Fibroblast of peridontal ligament (primary cell): ENCODE results near the gene IQSEC2.
A peak's percentile ranks its signal among the peaks of the same experiment; 100 is the strongest.

Source experiments
- DNase-seq: peaks from one replicate; pipeline ENCODE4 v3.0.0-alpha.2; 2010; ENCODE audit errors: extremely low read depth

IQSEC2 gene

DNA sequence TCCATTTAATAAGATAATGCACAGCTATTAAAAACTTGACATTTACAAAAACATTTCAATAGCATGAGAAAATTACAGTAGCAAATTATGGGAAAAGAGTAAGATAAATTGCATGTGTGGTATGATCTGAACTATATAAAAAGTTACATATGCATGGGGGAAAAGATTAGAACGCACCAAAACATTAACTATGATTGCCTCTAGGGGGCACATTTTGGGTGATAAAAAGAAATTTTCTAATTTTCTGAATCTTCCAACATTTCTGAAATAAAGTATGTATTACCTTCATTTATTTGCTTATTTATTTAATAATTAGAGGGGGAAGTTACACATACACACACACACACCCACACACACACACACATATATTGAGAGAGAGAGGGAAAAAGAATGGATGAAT lies 36.8 kb downstream of the IQSEC2 start:
- DNase-seq = no peak

DNA sequence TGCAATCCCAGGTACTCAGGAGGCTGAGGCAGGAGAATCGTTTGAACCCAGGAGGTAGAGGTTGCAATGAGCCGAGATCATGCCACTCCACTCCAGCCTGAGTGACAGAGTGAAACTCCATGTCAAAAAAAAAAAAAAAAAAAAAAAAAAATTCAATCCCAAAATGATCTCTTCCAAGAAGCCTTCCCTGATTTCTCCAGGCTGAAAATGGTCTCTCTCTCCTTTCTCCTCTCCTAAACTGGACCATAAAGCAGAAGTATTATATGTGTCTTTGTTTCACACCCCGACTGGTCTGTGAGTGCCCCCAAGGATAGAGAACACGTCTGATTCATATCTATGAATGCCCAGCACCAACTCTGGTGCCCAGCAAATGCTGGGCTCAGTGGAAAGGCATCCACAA lies 39.1 kb downstream of the IQSEC2 start:
- DNase-seq = no peak

DNA sequence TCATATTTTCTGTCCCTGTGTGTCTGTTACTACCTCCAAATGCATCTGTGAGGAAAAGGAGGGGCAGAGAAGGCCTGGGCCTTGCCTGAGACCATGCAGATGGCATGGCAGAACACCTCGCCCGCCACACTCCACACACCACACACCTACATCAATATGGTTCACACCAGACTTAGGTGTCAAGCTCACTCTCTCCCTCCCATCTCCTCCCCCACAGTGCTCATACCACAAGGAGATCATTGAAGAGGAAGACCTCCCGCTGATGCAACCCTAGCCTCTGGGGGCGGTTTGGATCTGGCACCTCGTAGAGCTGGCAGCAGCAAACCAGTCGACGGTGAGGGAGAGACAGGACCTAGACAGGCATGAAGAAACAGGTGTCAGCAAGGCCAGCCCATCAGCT lies 39.8 kb downstream of the IQSEC2 start:
- DNase-seq = no peak

DNA sequence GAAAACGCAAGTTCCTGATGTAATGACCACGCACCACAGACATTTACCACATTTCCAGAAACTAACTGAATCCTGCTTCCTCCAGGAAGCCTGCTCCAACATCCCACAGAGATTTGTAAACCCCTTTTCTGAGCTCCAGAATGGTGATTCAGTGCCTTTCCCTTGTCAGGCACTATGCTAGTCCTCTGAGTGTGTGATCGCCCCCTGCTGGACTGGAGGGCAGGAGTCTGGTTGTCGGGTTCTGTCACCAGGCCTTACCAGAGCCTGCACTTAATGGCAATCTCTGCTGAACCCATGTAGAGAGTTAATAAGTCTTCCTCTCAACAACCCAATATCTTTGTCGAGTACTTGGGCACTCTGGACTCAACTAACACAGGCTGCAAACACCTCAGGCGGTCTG lies 41.9 kb downstream of the IQSEC2 start:
- DNase-seq = no peak

- no peak for DNase-seq
These were observed 44.3 kb downstream of the IQSEC2 start for GRCh38 chrX:53237056-53237455.

DNA sequence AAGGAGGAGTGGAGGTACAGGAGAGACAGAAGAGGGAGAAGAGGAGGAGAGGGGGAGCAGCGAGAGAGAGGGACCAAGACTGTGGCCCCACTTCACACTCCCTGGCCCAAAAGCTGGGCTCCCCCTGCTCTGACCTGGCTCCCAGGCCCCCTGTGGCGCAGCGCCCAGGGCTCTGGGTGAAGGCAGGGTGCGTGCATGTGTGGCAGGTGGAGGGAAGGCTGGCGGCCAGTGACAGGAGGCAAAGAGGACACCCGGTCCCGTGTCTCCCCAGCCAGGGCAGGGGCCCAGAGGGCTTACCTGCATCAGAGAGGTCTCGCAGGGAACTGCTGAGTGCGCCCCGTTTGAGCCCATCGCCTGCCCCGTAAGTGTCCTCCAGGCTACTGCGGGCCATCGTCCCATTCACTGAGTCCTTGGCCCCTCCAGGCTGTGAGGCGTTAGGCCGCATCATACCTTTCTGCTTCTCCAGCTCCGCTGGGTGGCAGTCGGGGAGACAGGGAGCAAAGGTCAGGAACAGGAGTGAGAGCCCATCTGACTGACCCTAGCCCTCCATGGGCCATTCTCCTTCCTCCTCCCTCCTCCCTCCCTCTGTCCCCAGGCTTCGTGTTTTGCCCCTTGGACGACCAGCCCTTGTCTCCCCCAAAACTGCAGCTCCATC lies 45.2 kb downstream of the IQSEC2 start:
- no peak for DNase-seq

DNA sequence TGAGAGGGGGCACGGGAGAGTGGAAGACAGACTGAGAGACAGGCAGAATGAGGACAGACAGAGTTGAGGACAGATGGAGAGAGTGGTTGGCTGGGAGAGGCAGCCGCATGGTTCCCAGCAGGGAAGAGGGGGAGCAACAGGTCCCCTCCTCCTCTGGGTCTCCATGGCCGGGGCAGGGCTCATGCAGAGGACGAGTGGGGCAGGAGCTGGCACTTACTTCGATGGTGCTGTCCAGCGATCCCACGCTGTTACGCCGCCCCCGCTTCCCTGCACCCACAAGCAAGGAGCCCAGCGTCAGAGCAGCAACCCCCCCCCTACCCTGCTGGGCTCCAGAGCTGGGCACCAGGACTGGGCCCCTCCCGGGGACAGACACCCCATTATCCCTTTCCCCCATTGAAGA lies 45.8 kb downstream of the IQSEC2 start:
- DNase-seq = no peak

GRCh38 chrX:53234484-53234883 lies 46.9 kb downstream of the IQSEC2 start:
- no peak for DNase-seq

DNA sequence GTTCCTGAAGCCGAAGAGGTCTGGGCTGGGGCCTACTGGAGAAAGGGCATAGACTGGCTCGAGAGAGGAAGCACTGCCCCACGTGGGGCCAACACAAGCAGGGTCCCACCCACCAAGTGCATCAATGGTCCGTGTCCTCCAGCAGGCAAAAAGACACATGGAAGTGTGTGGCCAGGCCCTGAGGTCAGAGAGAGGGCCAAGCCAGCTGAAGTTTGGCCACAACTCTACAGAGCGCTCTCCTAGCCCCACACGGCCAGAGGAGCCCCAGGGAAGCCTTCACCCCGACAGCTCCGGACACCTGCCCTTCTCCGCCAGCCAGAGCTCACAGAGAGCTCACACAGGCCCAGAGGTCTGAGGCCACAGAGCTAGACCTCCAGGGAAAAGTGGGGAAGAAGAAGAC lies 47.8 kb downstream of the IQSEC2 start:
- DNase-seq = no peak

- no peak for DNase-seq
These were observed 51.3 kb downstream of the IQSEC2 start for GRCh38 chrX:53230116-53230515.

- no peak for DNase-seq
These were observed 54.1 kb downstream of the IQSEC2 start for GRCh38 chrX:53227224-53227765.

DNA sequence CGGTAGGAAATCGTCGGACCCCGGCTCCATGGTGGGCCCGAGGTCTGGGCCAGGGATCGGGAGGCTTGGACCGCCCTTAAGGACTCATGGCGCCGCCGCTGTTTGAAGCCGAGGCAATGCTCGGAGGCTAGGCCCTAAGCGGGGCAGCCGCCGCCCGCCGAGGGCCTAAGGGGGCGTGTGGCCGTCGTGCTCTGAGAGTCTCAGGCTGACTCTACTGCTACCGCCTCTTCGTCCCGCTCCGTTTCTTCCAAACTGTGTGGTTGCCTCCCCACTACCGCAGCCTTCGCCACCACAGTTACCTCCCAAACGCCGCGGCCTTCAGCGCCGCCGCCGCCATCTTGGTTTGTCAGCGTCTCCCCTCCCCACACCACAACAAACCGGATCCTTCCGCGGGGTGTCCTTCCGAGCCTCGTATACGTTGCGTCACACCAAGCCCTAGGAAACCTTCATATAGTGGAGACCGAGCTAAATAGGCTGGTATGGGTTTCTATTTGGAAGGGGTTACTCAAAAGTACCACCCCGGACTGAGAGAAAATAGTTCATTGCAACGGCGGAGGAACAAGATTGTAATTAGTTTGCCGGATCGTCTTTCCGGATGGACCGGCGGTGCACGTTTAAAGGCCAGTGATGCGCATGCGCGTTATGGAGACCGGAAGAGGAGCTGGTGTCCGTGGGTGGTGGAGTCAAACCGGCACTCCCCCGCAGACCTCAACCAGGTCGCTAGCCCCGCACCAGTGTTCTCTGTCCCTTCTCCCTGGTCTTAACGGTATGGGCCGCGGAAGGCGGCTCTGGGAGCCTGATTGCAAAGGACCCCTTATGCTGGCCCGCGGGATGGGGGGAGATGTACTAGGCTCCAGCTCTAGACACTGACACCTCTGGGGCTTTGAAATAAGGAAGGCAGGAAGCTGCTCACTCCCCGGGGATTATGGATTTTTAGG lies 56.3 kb downstream of the IQSEC2 start, which contains the start of gene KDM5C:
Gene KDM5C, minus strand, starts transcription at position 348 of the 938 bp plus-strand sequence. Its CDS starts 318 bp downstream, at position 30.
- DNase-seq = peak; percentile 91

- DNase-seq = peak; percentile 18
These were observed 57.2 kb downstream of the IQSEC2 start for GRCh38 chrX:53223955-53224859.

DNA sequence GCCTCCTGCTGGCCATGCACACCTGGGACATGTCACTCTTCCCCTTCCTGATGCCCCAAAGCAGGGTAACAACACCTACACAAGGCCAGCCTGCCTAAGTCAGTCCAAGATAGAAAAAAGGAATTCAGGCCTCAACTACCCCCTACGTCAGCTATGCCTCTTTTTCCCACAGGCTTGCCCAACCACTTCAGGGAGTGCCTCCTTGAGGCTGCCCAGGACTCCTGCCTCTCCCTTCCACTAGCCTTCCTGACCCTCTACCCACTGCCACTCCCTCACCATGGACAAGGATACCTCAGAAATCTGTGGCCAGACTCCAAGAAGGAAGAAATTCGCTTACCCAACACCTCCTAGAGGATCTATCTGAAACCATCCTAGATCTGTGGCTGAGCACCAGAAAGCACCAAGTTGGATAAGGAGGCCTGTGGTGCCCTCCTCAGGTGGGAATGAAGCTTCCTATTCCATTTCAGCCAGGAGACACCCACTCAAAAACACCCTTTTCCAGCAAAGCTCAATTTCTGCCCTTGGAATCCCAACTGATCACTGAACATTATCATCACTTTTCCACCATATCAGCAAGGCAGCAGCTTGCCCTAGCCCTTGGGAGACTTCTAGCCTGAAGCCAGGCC lies 58.2 kb downstream of the IQSEC2 start:
- DNase-seq = peak; percentile 18
